ENCODE results near the gene FUT8.

FUT8 gene

DNA sequence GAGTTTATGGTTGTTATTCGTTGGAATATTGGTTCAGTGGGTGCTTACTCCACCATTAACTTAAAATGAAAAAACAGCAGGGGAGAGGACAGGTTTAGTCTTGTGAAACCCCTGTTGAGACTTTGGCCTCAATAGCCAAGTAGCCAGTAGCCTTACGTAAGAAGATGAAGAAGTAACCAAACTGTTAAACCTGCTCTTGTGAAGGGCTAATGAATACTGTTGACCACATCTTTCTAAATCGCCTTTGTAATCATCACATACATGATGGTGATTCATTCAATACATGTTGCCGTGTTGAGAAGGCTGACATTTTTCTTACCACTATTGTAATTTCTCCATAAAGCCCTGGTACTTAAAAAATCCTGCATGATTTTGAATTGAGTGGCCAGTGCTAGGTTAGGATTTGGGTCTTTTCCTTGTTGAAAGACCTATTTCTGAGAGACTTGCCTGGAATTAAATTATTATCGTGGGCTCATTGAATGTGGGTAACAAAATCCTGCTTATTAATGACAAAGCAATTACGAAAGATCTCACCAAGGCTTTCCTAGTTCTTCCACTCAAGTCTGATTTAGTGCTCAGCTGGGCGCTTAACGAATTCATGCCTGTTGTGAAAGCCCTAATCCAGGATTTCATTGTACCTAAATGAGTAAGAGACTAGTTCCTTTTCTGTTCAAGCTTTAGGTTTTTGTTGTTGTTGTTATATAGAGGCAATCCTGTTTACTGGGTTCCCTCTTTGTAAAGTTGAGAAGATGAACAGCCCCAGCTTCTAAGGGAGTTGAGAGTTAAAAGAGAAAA lies 333.1 kb downstream of the FUT8 start:
- Histone ChIP-seq H3K4me1 (no peaks in the 10 kb centered on the region), H3K4me3 (ENCODE audit: low read depth, low read length) (no peak overlapping the region), H3K9me3 (no peaks in the 10 kb centered on the region), H3K27me3 (no peaks in the 10 kb centered on the region), H3K36me3 (no peaks in the 10 kb centered on the region)
- no peak for DNase-seq
- TF ChIP-seq, protein P1, sequence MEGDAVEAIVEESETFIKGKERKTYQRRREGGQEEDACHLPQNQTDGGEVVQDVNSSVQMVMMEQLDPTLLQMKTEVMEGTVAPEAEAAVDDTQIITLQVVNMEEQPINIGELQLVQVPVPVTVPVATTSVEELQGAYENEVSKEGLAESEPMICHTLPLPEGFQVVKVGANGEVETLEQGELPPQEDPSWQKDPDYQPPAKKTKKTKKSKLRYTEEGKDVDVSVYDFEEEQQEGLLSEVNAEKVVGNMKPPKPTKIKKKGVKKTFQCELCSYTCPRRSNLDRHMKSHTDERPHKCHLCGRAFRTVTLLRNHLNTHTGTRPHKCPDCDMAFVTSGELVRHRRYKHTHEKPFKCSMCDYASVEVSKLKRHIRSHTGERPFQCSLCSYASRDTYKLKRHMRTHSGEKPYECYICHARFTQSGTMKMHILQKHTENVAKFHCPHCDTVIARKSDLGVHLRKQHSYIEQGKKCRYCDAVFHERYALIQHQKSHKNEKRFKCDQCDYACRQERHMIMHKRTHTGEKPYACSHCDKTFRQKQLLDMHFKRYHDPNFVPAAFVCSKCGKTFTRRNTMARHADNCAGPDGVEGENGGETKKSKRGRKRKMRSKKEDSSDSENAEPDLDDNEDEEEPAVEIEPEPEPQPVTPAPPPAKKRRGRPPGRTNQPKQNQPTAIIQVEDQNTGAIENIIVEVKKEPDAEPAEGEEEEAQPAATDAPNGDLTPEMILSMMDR (IDR thresholded peaks at IDR 0.05; ENCODE audit: low read depth, low read length), result no peak

DNA sequence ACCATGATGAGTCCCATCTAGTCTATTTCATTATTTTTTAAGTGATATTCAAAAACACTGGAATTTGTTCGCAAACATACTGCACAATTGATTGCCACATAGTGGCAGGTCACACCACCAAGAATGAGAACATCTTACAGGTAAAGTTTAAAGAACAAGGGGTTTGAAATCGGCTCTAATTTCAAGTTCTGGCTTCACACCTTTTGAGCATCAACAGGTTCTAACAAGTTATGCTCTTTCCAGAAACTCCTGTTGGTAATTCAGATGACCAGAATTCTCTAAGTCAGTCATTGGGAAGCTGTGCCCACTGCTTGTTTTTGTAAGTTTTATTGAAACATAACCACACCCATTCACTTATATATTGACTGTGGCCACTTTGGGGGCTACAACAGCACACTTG lies 336.3 kb downstream of the FUT8 start:
- TF ChIP-seq, protein P1 (IDR thresholded peaks at IDR 0.05; ENCODE audit: low read depth, low read length), result no peak
- no peaks in the 10 kb centered on the region for H3K9me3 ChIP-seq
- H3K36me3 ChIP-seq, result no peaks in the 10 kb centered on the region
- no peaks in the 10 kb centered on the region for H3K27me3 ChIP-seq
- DNase-seq, result no peak
- H3K4me3 ChIP-seq (ENCODE audit: low read depth, low read length), result no peak overlapping the region
- no peaks in the 10 kb centered on the region for H3K4me1 ChIP-seq

DNA sequence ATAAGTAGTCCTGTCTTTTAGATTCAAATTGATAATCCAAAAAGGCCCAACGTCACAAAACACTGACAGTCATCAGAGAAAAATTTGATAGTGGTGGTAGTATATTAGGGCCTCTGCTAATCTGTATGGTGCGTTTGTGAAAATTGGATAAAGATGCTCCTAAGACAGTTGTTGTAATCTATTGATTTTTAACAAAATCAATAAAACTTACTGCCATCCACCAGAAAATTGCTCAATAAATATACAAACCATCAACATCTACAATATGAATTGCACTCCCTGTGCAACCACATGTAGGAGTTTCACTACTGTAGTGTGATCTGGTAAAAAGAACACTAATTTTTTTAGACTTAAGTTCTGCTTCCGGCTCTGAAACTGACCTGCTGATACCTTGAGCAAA lies 336.8 kb downstream of the FUT8 start:
- Histone ChIP-seq H3K27me3 (no peaks in the 10 kb centered on the region), H3K4me1 (no peaks in the 10 kb centered on the region), H3K9me3 (no peaks in the 10 kb centered on the region), H3K36me3 (no peaks in the 10 kb centered on the region), H3K4me3 (ENCODE audit: low read depth, low read length) (no peak overlapping the region)
- TF ChIP-seq, protein P1 (IDR thresholded peaks at IDR 0.05; ENCODE audit: low read depth, low read length), result no peak
- DNase-seq, result no peak

DNA sequence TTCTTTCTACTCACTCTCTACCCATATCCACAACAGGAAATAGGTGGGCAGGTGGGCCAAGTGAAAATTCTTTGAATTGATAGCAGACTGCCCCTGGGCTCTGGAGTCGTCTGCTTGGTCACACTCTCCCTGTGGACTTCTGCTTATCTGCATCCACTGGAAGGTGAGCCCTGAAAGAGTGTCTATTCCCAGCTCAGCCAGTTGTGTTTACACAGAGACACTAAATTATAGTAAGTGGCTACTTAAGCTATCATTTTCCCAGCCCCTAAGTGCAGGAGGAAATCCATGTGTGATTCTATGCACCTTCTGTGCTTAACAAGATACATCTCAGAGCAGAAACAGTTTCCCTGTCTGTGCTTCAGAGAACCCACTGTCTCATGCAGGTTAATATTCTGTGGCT lies 338.4 kb downstream of the FUT8 start:
- DNase-seq, result no peak
- H3K36me3 ChIP-seq, result no peaks in the 10 kb centered on the region
- H3K9me3 ChIP-seq, result no peaks in the 10 kb centered on the region
- H3K4me3 ChIP-seq (ENCODE audit: low read depth, low read length), result no peak overlapping the region
- H3K4me1 ChIP-seq, result no peaks in the 10 kb centered on the region
- TF ChIP-seq, protein P1 (IDR thresholded peaks at IDR 0.05; ENCODE audit: low read depth, low read length), result no peak
- H3K27me3 ChIP-seq, result no peaks in the 10 kb centered on the region

DNA sequence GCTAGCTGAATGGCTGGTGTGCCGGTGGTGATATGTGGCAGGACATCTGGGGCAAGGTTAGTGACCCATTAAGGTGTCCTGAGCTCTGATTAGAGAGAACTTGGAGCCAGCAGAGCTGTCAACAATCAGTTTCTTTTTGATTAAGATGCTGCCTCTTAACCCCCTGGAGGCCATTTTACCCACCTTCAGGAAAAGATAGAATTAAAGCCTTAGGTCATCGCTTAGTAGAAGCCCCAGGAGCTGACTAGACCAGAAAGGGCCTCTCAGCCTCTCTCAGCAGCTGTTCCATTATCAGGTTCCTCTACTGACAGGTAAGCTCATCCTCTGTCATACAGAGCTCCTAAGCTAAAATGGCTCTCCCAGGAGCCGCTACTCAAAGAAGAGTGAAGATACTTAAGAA lies 339.0 kb downstream of the FUT8 start:
- TF ChIP-seq, protein P1 (IDR thresholded peaks at IDR 0.05; ENCODE audit: low read depth, low read length), result no peak
- no peak overlapping the region for H3K4me3 ChIP-seq (ENCODE audit: low read depth, low read length)
- no peaks in the 10 kb centered on the region for H3K36me3 ChIP-seq
- H3K9me3 ChIP-seq, result no peaks in the 10 kb centered on the region
- no peak for DNase-seq
- H3K4me1 ChIP-seq, result no peaks in the 10 kb centered on the region
- no peaks in the 10 kb centered on the region for H3K27me3 ChIP-seq

DNA sequence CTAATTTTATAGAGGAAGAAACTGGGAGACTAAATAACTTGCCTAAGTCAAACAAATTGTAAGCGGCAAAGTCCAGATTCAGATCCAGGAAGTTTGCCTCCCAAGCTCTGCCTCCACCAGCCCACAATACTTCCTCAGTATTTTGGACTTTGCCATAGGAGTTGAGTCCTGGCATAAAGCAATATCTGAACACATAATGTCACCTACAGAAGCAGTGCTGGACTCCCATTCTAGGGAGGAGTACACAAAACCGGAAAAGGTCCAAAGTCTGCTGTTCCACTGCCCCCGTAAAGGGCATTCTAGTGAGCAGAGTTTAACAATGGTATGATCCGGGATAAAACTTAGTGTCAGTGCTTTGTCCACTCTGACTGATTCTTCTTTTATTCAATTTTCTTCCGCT lies 340.5 kb downstream of the FUT8 start:
- Histone ChIP-seq H3K4me1 (no peaks in the 10 kb centered on the region), H3K36me3 (no peaks in the 10 kb centered on the region), H3K4me3 (ENCODE audit: low read depth, low read length) (no peak overlapping the region), H3K9me3 (no peaks in the 10 kb centered on the region), H3K27me3 (no peaks in the 10 kb centered on the region)
- TF ChIP-seq, protein P1 (IDR thresholded peaks at IDR 0.05; ENCODE audit: low read depth, low read length), result no peak
- DNase-seq, result no peak
